HG02884 (cell line): ENCODE measurements around the gene KRT10.

Experiments used
- ATAC-seq: cut with Tn5 transposase; IDR thresholded peaks from one replicate; pipeline ENCODE4 v1.9.1; 2021; ENCODE audit warnings: mild to moderate bottlenecking, moderate library complexity; ENCODE audit not compliant: unreplicated experiment

The KRT10 gene

GRCh38 chr17:40809721-40810421, 12.5 kb downstream of the KRT10 start:
- ATAC-seq = no peak

DNA sequence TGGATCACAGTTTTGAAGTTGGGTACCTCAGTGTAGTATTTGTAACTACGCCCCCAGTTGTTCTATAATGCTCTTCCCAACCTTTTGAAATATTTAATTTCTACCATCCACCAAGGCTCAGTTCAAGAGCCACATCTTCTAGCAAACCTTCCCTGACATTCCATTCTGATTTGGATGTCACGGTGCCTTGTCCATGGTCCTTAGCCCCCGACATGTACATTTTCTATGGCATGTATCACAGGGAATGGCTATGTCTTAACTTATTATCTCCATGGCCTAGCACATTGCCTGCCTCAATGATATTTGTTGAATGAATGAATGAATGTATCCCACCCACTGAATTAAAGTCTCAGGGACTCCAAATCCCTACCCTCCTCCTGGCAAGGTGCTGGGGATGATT, 16.3 kb downstream of the KRT10 start:
- ATAC-seq = no peak

GRCh38 chr17:40803617-40804082, 18.8 kb downstream of the KRT10 start:
- no peak for ATAC-seq

- ATAC-seq = no peak
These were observed 21.3 kb downstream of the KRT10 start for GRCh38 chr17:40801157-40801556.

- ATAC-seq = no peak
These were observed 22.0 kb downstream of the KRT10 start for GRCh38 chr17:40800381-40800780.

GRCh38 chr17:40799859-40800258, 22.6 kb downstream of the KRT10 start, which contains the start of gene KRT28:
Gene KRT28, minus strand, starts transcription at chr17:40799959. Its CDS starts 66 bp downstream, at chr17:40799893.
- ATAC-seq = no peak

DNA sequence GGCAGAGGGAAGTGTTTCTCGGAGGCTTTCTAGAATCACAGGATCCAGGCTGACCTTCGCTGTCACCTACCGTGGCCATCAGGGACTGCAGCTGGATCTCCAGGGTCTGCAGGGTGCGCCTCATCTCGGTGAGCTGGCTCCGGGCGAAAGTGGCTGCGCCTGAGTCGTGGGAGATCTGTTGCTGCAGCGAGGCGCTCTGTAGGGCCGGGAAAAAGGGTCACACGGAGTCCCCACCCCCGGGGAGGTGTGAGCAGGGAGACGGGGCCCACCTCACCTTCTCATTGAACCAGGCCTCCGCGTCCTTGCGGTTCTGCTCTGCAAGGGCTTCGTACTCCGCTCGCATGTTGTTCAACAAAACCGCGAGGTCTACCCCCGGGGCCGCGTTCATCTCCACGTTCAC, 25.6 kb downstream of the KRT10 start:
- no peak for ATAC-seq

- no peak for ATAC-seq
These were observed 27.3 kb downstream of the KRT10 start for GRCh38 chr17:40795019-40795667.

DNA sequence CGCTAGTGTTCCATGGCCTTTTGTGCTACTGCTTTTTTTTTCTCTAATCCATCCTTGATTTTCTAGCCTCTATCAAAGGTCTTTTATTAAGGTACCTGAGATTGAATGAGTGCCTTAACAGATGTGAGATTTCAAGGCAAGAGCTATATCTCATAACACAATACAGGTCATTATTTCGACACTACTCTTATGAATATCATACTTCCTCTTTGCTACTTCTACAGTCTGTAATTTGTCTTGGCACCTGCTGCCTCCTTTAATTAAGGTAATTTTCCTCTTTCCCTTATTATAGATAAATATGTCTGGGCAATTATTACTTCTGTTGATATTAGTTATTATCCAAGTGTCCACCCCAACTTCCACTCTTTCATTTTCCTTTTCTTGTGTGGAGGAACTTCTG, 27.9 kb downstream of the KRT10 start:
- no peak for ATAC-seq

DNA sequence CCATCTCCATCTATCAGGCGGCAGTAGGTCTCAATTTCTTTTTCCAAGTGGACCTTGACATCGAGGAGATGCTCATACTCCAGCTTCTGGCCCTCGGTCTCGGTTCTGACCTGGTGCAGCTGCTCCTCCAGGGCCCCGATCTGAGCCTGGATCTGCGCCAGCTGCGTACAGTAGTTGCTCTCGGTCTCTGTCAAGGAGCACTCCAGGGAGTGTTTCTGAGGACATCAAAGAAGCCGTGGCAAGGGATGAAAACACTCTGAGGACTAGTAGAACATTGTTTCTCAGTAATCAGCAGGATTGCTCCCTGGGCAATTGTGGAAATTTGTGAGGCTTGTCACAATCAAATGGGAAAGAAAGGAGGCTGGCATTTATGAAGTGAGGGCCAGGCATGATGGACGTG, 28.6 kb downstream of the KRT10 start:
- no peak for ATAC-seq

DNA sequence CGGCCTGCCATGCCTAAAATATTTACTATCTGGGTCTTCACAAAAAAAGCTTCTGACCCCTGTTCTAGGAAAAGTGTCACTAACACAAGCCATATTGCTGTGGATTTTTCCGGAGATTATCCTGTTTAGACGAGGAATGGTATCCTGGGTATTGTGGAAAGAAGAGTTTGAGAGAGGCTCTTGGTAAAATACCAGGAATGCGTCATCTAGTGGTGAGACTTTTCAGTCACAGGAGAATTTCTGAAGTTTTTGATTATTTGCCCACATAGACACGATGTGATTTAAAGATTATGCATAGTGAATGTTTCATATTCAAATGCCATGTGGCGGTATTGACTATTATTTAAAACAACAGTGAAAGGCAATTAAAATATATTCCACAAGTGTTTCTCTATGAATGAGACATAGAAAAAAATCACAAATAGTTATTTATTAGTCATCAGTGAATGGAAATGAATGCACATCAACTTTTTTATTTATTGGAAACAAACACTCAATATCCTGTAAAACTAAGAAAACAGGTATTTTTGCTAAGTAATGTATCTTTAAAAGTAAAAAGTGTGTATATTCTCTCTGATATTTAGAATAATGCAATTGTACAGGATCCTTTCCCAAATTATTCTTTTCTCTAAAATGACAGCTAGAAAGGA, 30.5 kb downstream of the KRT10 start:
- no peak for ATAC-seq

GRCh38 chr17:40791111-40791510, 31.3 kb downstream of the KRT10 start:
- no peak for ATAC-seq

GRCh38 chr17:40782450-40782849, 40.0 kb downstream of the KRT10 start, which contains the start of gene KRT27:
Gene KRT27, minus strand, starts transcription at chr17:40782550. Its CDS starts 57 bp downstream, at chr17:40782493.
- ATAC-seq = no peak

GRCh38 chr17:40779181-40779909, 43.1 kb downstream of the KRT10 start:
- ATAC-seq = no peak

- ATAC-seq = no peak
These were observed 44.0 kb downstream of the KRT10 start for GRCh38 chr17:40778461-40778860.

DNA sequence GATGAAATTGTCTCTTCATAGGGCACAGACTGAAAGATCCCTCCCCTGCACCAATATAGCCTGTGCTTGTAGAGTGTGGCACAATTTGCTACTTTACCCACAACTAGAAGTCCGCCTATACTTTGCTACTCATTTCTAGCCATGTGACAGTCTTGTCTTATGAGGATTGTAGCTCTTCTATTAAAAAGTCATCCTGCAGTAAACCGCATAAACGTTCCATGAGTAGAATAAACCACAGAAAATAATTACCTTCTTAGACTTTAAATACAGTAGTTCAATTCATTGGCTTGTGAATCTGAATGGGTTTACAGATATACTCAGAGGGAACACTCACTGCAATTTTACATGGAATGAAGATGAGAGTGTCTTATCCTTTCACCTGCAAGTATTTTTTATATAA, 44.4 kb downstream of the KRT10 start:
- ATAC-seq = no peak

DNA sequence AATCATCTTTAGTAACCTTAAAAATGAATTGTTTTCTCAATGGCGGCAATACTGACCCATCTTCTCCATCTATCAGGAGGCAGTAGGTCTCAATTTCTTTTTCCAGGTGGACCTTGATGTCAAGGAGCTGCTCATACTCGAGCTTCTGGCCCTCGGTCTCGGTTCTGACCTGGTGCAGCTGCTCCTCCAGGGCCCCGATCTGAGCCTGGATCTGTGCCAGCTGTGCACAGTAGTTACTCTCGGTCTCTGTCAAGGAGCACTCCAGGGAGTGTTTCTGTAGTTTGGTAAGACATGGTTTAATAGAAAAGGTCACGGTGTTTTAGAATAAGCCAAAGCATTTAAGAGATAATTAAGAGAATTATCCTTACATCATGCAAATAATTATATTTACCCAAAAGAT, 45.0 kb downstream of the KRT10 start:
- no peak for ATAC-seq

DNA sequence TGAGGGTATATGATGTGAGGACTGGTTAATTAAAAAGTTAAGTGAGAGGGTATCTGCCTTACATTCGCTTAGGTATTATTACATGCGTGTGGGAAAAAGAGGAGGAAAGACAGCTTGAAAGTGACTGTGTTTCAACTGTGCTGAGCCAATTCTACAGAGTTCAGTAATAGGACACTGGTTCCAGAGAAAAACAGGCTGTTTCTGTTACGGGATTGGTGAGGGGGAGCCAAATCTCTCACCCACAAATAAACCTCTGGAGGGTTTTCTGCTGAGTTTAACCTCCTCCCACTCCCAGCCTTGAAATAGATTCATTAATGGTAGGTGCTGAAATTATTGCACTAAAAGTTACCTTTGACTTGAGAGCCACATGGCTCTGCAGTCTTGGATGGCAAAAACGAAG, 46.5 kb downstream of the KRT10 start:
- ATAC-seq = no peak

DNA sequence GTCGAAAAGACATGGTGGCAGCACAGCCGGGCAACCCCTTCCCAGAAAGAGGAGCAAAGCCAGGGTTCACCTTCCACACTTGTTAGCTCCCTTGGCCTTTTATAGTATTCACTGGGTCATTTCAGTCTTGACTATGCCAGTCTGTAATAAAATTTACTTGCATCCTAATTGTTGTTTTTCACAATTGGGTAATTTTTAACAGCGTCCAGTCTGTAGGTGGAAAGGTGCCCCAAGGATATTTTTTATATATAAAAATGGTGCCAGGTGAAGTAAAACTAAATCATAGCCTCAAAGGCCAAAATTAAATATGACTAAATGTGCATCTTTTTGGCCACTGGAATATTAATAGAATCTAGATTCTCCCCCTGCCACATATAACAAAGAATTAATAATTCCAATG, 50.3 kb downstream of the KRT10 start, which contains the start of gene KRT26:
TSS of gene KRT26 (minus strand) at position 101 of the 400 bp plus-strand sequence. CDS start at position 13, 88 bp downstream.
- no peak for ATAC-seq
